GM23248 (cell line): Measurements from ENCODE around the gene UBE2G1. TPM values are rescaled to one million over a fixed set of nuclear protein-coding genes. Genes with fewer than 3 reads are reported as not detected.

Source experiments
- DNase-seq: peaks from one replicate; pipeline ENCODE4 v3.0.0-alpha.2; 2015
- H2AFZ ChIP-seq: fragments of 200-600 bp; sonication (generic); 2 replicates; pipeline ENCODE4 v1.6.1; 2016; ENCODE audit warnings: antibody characterized with exemption
- H3F3A ChIP-seq: fragments of 200-600 bp; sonication (generic); 2 replicates; pipeline ENCODE4 v1.6.1; 2016; ENCODE audit warnings: mild to moderate bottlenecking, antibody characterized with exemption, mixed run types; ENCODE audit not compliant: insufficient read depth
- H3K27ac ChIP-seq: fragments of 200-600 bp; sonication (generic); 2 replicates; pipeline ENCODE4 v1.5.1; 2016; ENCODE audit warnings: mild to moderate bottlenecking
- H3K27me3 ChIP-seq: fragments of 200-600 bp; sonication (generic); replicated peaks from 2 replicates; pipeline ENCODE4 v1.6.1; 2016; ENCODE audit warnings: mild to moderate bottlenecking; ENCODE audit not compliant: insufficient read depth
- H3K36me3 ChIP-seq: fragments of 200-600 bp; sonication (generic); 2 replicates; pipeline ENCODE4 v1.6.1; 2016; ENCODE audit warnings: low read depth, mild to moderate bottlenecking
- H3K4me1 ChIP-seq: fragments of 200-600 bp; sonication (generic); 2 replicates; pipeline ENCODE4 v1.6.1; 2016; ENCODE audit warnings: mild to moderate bottlenecking; ENCODE audit not compliant: insufficient read depth
- H3K4me2 ChIP-seq: fragments of 200-600 bp; sonication (generic); one replicate; pipeline ENCODE4 v1.6.1; 2016; ENCODE audit warnings: mild to moderate bottlenecking; ENCODE audit not compliant: unreplicated experiment
- H3K4me3 ChIP-seq: fragments of 200-600 bp; sonication (generic); 2 replicates; pipeline ENCODE4 v1.5.1; 2016; ENCODE audit warnings: mild to moderate bottlenecking
- H3K79me2 ChIP-seq: fragments of 200-600 bp; sonication (generic); 2 replicates; pipeline ENCODE4 v1.6.1; 2016; ENCODE audit warnings: mild to moderate bottlenecking; ENCODE audit not compliant: insufficient read depth
- H3K9ac ChIP-seq: fragments of 200-600 bp; sonication (generic); 2 replicates; pipeline ENCODE4 v1.6.1; 2016; ENCODE audit warnings: mild to moderate bottlenecking
- H3K9me2 ChIP-seq: fragments of 200-600 bp; sonication (generic); 2 replicates; pipeline ENCODE4 v1.6.1; 2016; ENCODE audit warnings: mixed run types, mild to moderate bottlenecking, moderate library complexity; ENCODE audit not compliant: insufficient read depth
- H3K9me3 ChIP-seq: fragments of 200-600 bp; sonication (generic); one replicate; pipeline ENCODE4 v1.6.1; 2017; ENCODE audit warnings: low read depth
- H4K20me1 ChIP-seq: fragments of 200-600 bp; sonication (generic); 2 replicates; pipeline ENCODE4 v1.6.0; 2016; ENCODE audit not compliant: insufficient read depth
- EZH2 ChIP-seq: fragments of 200-600 bp; sonication (generic); IDR thresholded peaks from 2 replicates; pipeline ENCODE4 v1.6.1; 2018; ENCODE audit warnings: antibody characterized with exemption, mild to moderate bottlenecking; ENCODE audit not compliant: insufficient read depth, poor library complexity, severe bottlenecking
- EZH2phosphoT487 ChIP-seq: fragments of 200-600 bp; sonication (generic); IDR thresholded peaks from 2 replicates; pipeline ENCODE4 v1.6.1; 2018; ENCODE audit warnings: antibody characterized with exemption, moderate library complexity, mild to moderate bottlenecking, low read depth; ENCODE audit not compliant: insufficient read depth
- whole genome bisulfite sequencing, 2 experiments: methylation state at CpG; one replicate each; pipeline ENCODE4 v1.1.6; 2015 to 2017; ENCODE audit warnings: low lambda C conversion rate in 2 of 2, low coverage in 1 of 2; ENCODE audit errors: missing lambda C conversion rate in 2 of 2; 5-methylcytosine and 5-hydroxymethylcytosine counted together
- in situ Hi-C: fragments of 300-500 bp; cut with MboI; formaldehyde crosslinking; loops from 2 replicates; pipeline ENCODE4 v1.15.0; 2020
- polyA plus RNA-seq: library from polyadenylated mRNA; unstranded; fragments of >200 nt; fragmentation: Nextera tagmentation; extraction: Ambion mirVana; gene quantifications from 2 replicates; pipeline ENCODE4 v1.2.1, GENCODE V29; 2016
- total RNA-seq: library from RNA; depleted of rRNA; stranded (reverse); fragments of >200 nt; shearing (Covaris generic); gene quantifications from 2 replicates; pipeline ENCODE4 v1.2.3, GENCODE V29; 2014

The UBE2G1 gene
- total and polyA plus RNA-seq, 2 experiments from 2014 or later, result 37.8 to 49.4 TPM

DNA sequence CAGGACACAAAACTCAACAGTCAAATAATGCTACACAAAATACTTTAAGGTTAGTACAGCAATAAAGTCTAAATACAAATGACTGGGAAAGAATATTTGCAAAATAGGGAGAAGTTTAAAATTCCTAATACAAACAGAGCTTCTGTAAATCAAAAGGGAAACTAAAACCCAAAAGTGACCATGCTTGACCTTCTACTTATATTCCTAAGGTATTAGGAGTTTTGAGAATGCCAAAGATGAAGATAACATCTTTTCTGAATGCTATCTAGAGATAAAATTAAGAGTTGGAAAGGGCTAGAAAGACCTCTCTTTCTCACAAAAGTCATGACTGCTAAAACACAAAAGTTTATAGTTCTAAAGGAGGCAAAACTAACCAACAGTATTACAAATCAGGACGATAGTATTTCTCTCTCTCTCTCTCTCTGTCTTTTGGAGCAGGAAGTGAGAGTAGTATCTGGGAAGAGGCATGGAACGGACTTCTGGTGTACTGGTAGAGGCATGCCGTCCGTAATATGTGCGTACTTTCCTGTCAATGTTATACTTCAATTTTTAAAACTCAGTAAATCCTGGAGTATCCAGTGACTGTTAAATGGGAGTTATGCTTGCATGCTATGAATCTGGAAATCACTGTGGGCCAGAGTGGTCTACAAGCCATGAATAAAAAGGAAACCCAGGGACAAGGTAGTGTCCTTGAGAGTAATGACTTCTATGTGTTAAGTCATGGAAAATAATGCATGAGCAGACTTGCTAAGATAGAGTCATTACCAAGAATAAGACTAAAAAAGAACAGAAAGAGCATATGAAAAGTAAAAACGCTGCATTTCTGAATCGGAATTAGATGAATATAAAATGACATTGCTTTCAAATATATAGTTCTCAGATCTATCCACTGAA, 53.0 kb downstream of the UBE2G1 start:
- Histone ChIP-seq H3K79me2 (peaks cover 100% of the 10 kb centered on the region), H3K9me2 (no peaks in the 10 kb centered on the region), H2AFZ (no peak overlapping the region), H3K9ac (no peak overlapping the region), H4K20me1 (peaks cover 18% of the 10 kb centered on the region), H3K4me2 (no peak overlapping the region), H3K4me3 (no peak overlapping the region), H3F3A (no peaks in the 10 kb centered on the region), H3K36me3 (no peaks in the 10 kb centered on the region), H3K27ac (no peak overlapping the region), H3K27me3 (no peaks in the 10 kb centered on the region), H3K9me3 (no peaks in the 10 kb centered on the region), H3K4me1 (peaks cover 24% of the 10 kb centered on the region)
- in situ Hi-C loops, result no loop called here
- no peak for DNase-seq
- TF ChIP-seq EZH2phosphoT487 (no peak), EZH2 (no peak)
- WGBS, 2 experiments, result 94% methylated on average over 7 of the region's 7 CpGs

DNA sequence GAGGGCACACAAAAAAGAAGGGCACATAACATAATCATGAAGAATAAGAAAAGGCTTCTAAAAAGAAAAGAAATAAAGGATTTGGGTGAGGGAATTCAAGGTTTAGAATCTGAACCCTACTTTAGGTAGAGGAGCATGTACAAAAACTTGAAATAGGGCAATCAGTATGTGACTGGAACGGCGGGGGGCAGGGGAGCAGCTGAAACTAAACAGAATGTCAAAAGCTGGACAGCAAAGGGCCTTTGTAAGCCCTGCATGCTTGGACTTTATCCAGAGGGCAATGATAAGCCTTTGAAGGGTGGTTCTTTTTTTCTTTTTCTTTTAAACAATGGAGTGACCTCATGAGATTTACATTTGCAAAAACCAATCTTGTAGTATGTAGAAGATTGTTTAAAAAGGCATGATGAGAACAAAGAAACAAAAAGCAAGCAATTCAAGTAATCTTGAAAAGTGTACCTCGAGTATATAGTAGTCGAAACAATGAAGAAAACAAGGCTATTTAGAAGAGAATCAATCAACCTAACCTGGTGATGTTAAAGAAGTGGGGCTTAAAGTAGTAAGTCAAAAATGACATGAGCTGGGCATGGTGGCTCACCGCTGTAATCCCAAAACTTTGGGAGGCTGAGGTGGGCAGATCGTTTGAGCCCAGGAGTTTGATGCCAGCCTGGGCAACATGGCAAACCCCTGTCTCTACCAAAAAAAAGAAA, 56.0 kb downstream of the UBE2G1 start:
- in situ Hi-C loops, result no loop called here
- H3K9ac ChIP-seq, result no peak overlapping the region
- no peaks in the 10 kb centered on the region for H3K27me3 ChIP-seq
- H2AFZ ChIP-seq, result no peak overlapping the region
- no peak overlapping the region for H3K4me2 ChIP-seq
- WGBS, 2 experiments, result 79 to 81% methylated on average over 6 of the region's 6 CpGs
- no peaks in the 10 kb centered on the region for H3F3A ChIP-seq
- H3K36me3 ChIP-seq, result no peaks in the 10 kb centered on the region
- peaks cover 100% of the 10 kb centered on the region for H3K79me2 ChIP-seq
- no peaks in the 10 kb centered on the region for H3K9me3 ChIP-seq
- H3K9me2 ChIP-seq, result no peaks in the 10 kb centered on the region
- H3K4me3 ChIP-seq, result no peak overlapping the region
- H4K20me1 ChIP-seq, result peaks cover 22% of the 10 kb centered on the region
- peak; percentile 15 for DNase-seq
- TF ChIP-seq EZH2phosphoT487 (no peak), EZH2 (no peak)
- no peak overlapping the region for H3K27ac ChIP-seq
- H3K4me1 ChIP-seq, result peaks cover 19% of the 10 kb centered on the region

DNA sequence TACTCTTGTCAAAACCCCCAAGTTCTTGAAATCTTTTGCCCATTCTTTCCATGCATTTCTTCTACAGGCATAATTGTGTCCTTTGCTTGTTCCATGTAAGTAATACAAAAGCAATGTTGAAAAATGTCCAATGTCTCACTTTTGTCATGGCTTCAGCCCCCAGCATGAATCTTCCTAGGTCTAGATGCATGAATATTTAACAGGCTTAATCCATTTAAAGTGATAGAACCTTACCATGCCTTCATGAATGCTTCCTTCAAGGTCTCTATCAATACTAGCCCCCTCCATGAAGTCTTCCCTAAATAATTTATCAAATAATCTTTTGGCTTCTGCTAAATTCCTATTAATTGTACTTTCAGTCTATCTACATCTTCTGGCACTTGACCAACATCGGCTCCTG, 56.6 kb downstream of the UBE2G1 start:
- no peak for DNase-seq
- no peaks in the 10 kb centered on the region for H3K36me3 ChIP-seq

DNA sequence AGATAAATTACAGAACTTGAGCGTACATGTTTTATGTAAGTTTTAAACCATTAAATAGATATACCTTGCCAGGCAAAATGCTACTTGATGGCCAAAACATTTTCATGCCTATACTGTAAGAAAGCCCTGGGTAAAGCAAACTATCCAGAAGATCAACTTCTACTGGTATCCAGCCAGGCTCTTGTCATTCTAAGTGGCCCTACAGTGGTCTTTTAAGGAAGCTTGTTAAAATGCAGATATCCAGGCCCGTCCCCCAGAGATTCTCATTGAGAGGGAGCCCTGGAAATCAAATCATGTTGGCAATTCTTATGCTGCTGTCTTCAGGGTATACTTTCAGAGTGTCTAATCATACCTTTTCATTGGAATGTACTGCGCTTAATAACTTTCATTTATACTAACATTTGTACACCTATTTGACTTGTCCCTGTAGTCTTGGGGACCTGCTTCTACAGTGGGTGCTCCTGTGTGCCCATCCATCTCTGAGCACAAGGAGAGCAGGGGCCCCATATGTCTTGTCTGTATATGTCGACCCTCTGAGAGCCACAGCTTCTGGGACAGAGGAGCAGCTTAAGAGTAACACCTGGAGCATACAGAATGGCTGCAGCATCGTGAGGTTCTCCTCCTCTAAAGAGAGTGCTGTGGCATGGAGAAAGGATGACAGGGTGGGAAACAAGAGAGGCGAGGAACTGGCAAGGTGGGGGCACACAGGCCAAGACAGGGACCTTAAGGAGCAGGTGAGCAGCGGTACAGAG, 59.1 kb downstream of the UBE2G1 start:
- Histone ChIP-seq H3K4me2 (no peak overlapping the region), H3K79me2 (peaks cover 100% of the 10 kb centered on the region), H3K4me3 (no peak overlapping the region), H2AFZ (no peak overlapping the region), H3K27ac (no peak overlapping the region), H3K4me1 (peaks cover 19% of the 10 kb centered on the region), H3K9ac (no peak overlapping the region), H3K27me3 (no peaks in the 10 kb centered on the region), H4K20me1 (peaks cover 17% of the 10 kb centered on the region), H3K9me2 (no peaks in the 10 kb centered on the region), H3F3A (peaks cover 8% of the 10 kb centered on the region; the same call in 1 of the 2 replicates), H3K36me3 (no peaks in the 10 kb centered on the region), H3K9me3 (no peaks in the 10 kb centered on the region)
- DNase-seq, result no peak
- TF ChIP-seq EZH2phosphoT487, result no peak
- TF ChIP-seq EZH2, result no peak
- in situ Hi-C loops, result no loop called here
- WGBS, 2 experiments, result 86 to 87% methylated on average over 7 of the region's 7 CpGs

More for the DNA sequence above, 56.6 kb downstream of the UBE2G1 start:
- Histone ChIP-seq H3K4me1 (peaks cover 19% of the 10 kb centered on the region), H3K79me2 (peaks cover 100% of the 10 kb centered on the region), H3K9me2 (no peaks in the 10 kb centered on the region), H4K20me1 (peaks cover 21% of the 10 kb centered on the region), H3K9ac (no peak overlapping the region), H3K4me3 (no peak overlapping the region), H3K27me3 (no peaks in the 10 kb centered on the region), H3K9me3 (no peaks in the 10 kb centered on the region), H3F3A (peaks cover 4% of the 10 kb centered on the region; the same call in 1 of the 2 replicates), H3K4me2 (no peak overlapping the region), H3K27ac (no peak overlapping the region), H2AFZ (no peak overlapping the region)
- WGBS, 2 experiments, result 98 to 100% methylated on average over 1 of the region's 1 CpG
- in situ Hi-C loops, result no loop called here
- TF ChIP-seq EZH2 (no peak), EZH2phosphoT487 (no peak)
